HG03521 (cell line): ENCODE data around the gene NMT1.
"Not testable (repeated sequence)": the region's sequence is repeated elsewhere in the genome, so short reads cannot be mapped to it uniquely, and the experiment has no call there.

Experiments
- ATAC-seq: cut with Tn5 transposase; IDR thresholded peaks from one replicate; pipeline ENCODE4 v1.9.1; 2021; ENCODE audit warnings: mild to moderate bottlenecking, moderate library complexity; ENCODE audit not compliant: unreplicated experiment

The NMT1 gene

DNA sequence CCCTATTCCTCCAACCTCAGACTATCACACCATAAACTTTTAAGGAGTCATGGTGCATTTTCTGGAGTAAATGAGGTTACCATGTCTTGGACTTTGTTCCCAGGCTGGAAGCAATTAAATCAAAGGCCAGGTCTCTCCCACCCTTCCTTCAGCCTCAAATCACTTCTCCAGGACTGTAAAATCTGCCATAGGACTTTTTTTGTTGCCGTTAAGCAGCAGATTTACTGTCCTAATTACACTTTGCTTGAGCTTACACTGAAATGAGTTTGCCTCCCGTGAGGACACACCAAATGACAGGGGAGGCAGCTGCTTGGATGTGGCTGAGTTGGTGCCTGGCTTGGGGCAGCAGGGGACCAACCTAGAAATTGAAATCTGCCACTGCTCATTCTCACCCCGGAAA lies 24.4 kb upstream of the NMT1 start:
- ATAC-seq = no peak

DNA sequence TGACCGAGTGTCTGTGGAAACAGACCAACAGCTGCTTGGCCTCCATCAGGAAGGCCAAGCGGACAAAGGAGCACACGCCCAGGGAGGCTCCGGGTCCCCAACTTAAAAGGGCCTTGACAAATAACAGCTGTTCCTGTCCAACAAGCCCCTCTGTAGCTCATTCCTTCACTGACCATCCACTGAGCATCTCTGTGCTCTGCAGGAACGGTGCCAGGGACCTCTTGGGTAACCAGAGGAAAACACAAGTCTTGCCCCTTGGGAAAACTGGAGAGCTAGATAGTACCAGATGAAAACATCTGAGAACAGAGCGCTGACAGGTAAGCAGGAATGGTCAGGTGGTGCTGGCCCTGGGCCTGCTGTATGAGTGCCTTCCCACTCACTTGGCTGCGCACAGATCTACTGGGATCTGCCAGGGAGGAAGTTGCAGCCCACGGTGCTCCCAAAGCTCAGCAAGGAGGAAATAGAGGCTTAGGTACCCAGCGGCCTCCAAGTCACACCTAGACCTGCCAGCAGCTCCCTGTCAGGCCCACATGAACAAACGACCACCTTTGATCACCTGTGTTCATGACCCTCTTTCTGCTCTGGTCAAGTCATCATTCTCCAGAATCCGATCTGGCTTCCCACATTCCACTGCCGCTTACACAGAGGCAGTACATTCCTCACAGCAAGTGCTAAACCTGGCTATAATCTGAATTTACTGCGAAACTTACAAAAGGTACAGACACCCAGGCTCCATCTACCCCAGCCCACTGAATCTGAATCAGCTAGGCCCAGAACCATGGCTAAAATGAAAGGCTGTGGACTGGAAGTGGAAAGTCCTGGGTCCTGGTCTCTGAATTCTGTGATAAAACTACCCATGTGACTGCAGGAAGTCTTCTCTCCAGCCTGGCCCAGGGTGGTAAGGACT lies 22.1 kb upstream of the NMT1 start:
- no peak for ATAC-seq

DNA sequence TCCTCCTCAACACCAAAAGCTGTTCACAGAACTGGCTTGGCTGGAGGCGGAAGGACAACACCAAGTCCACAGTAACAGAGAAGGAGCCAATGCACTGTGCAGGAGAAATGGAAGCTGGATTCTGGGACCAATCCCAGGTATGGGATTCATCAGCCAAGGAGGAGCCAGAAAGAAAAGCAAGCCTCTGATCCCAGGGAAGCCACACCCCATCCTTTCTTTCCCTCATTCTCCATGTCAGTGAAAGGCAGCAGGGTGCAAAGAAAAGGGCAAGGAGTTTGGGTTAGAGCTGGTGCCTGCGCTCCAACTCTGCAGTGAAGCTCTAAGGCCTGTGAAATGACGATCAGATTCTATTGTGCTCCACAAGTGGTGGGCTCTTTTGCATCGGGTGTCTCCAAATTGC lies 20.7 kb upstream of the NMT1 start:
- no peak for ATAC-seq

DNA sequence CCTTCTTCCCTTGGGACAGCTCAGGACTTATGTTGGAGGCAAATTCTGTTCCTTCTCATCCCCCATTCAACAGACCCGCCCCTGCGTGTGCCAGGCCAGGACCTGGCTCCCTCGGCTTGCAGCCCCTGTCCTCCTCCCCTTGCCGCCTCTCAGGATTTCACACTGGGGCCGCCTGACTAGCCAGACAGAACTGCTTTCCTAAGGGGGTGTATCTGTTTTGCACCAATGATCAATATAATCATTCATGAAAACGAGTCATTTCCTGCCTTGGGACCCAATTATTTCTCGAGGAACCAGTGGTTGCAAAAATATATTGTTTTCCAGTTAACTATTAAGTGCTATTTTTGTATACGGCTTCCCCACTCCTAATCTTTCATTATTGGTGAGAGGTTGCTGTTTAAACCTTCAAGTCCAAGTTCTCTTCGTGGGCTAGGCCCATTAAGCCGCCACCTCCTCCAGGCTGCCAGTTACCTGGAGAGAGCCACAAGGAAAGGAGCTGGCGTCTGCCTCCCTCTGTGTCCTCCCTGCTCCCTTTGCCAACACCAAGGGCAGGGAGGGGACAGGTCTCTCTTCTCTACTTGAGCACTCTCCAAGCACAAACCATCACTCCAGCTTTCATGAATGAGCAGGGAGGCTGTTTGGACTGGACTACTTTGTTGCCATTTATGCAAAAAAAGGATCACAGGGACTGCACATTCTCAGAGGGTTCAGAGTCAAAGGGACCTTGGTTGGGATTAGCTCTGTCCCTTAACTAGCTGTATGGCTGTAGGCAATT lies 18.6 kb upstream of the NMT1 start:
- ATAC-seq = no peak

DNA sequence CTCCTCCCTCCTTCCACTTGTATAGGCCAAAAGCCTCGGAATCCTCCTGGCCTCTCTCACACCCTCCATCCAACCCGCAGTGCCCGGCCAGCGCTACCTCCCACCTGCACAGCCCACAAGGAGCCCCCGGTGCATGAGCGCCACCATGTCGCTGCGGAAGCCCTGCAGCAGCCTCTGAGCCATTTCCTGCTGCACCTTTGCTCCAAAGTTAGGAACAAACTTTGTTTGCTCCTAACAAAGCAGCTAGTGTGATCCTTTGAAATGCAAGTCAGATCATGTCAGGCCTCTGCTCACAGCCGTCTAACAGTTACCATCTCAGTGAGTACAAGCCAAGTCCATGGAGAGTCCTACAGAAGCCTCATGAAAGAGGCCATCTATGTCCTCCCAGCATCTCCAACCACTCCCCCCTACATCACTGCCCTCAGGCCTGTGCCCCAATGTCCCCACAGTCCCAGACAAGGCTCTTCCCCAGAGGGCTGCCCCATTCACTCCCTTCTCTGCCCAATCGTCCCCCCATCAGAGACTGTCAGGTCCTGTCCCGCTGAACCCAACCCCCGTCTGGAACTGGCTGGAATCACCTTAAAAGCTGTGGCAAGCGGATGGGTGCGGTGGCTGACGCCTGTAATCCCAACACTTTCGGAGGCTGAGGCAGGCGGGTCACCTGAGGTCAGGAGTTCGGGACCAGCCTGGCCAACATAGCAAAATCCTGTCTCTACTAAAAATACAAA lies 17.1 kb upstream of the NMT1 start:
- no peak for ATAC-seq

DNA sequence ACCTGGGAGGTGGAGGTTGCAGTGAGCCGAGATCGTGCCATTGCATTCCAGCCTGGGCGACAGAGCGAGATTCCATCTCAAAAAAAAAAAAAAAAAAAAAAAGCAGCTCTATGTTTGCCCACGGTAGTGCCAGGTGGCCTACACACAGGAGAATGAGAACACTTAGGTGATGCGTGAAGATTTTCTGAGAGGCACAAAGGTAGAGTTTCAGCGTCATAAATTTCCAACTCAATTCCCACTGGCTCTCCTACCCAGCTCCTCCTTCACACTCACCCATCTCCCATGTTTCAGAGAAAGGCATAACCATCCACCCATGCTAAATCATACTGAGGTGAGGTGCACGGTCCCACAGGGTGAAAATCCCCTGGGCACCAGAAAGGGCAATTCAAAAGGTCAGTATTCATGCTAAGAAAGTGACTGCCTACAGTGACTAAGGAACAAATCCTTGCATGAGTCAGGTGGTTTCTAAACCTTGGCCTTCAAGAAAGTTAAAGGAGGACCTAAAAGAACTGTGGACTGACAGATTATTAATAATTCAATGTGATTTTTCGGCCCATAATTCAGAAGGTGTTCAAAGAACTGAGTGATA lies 14.5 kb upstream of the NMT1 start:
- no peak for ATAC-seq

DNA sequence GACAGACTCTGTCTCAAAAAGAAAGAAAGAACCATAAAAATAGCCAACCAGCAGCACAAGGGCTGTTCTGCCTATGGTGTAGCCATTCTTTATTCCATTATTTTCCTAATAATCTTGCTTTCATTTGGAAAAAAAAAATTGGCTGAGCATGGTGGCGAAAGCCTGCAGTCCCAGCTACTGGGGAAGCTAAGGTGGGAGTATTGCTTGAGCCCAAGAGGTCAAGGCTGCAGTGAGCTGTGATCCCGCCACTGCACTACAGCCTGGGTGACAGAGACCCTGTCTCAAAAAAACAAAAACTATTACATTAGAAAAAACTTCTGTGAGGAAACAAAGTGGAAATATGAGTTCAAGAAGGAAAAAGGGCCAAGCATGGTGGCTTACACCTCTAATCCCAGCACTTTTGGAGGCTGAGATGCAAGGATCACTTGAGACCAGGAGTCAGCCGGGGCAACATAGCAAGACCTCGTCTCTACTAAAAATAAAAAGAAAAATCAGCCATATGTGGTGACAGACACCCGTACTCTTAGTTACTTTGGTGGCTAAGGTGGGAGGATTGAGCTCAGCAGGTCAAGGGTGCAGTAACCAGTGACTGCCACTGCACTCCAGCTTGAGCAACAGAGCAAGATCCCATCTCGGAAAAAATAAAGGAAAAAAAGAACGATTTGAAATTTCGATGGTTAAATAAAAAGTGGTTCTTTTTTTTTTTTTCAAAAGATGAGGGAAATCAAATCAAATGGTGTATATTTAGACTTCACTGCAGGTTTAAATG lies 12.1 kb upstream of the NMT1 start:
- ATAC-seq = no peak

DNA sequence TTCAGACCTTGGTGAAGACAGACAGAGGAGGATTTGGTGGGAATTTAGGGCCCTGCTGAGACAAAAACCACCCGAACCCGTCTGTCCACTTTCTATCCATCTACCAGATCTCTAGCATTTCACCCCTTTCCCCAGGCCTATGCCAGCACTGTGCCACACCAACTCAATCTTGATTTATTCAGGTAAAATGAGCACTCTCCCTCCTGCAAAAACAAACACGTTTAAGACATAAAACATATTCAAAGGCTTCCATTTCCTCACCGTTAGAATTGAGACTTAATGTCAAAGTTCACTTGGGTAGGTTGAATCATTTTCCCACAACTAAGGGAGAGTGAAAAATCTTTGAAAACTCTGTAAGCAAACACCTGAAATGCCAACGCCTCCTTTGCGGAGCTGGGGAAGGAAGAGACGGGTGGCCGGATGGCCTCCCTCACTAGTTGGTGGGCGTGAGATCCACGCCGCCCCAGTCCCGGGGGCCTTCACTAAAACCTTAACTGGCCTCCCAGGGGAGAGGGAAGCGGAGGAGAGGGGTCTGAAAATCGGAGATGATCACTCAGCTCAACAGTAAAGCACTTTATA lies 10.5 kb upstream of the NMT1 start:
- no peak for ATAC-seq

DNA sequence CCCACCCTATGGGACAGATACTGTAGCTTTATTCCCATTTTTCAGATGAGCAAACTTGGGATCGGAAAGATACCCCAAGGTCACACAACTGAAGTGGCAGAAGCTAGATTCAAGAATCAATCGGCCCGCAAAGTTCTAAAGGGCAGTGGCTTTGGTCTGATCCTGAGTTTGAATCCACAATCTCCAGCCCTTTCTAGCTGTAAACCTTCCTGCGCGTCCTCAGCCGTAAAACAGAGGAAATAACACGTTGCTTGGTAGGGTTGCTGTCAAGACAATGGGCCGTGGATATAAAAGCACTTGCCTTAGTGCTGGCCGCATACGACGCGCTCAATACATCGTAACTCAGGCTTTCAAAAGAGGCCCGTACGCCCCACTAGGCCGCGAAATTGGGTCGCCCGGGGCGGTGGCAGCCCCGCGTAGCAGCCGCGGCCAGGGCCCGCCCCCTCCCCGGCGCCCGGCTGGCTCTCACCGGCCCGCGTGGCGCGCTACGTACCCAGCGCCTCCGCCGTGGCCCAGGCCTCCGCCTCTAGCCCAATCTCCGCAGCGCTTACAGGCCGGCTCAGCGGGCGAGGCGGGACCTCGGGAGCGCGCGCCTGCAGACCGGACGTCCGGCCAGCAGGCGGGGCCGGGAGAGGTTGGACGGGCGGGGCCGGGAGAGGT lies 9.9 kb upstream of the NMT1 start, which contains the start of gene DCAKD:
Gene DCAKD (minus strand): TSS at position 573 of the 660 bp plus-strand sequence. CDS start 16,747 bp downstream, outside the sequence.
- peak; percentile 98 for ATAC-seq

DNA sequence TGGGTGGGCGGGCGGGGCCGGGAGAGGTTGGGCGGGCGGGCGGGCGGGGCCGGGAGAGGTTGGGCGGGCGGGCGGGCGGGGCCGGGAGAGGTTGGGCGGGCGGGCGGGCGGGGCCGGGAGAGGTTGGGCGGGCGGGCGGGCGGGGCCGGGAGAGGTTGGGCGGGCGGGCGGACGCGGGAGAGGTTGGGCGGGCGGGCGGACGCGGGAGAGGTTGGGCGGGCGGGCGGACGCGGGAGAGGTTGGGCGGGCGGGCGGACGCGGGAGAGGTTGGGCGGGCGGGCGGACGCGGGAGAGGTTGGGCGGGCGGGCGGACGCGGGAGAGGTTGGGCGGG lies 9.4 kb upstream of the NMT1 start:
- ATAC-seq = not testable (repeated sequence)

DNA sequence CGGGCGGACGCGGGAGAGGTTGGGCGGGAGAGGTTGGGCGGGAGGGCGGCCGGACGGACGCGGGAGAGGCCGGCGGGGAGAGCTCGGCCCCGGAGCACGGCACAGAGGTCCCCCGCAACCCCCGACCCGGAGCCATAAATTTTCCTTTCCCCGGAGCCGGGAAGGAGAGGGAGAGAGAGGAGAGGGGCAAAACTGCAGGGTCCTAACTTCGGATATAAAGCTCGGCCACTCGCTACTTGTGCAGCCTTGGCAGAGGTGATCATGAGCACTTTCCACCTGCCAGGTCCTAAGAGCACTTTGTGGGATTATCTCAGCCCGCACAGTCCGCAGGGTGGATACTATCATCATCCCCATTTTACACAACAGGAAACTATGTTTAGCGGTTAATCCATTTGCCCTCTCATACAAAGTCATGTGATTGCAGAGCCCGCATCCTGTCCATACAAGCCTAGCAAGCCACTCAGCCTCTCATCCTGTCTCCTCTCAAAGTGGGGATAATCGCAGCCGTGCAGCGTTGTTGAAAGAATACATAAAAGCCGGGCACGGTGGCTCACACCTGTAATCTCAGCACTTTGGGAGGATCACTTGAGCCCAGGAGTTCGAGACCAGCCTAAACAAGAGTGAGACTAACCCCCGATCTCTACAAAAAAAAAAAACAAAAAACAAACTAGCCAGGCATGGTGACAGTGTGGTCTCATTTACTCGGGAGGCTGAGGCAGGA lies 8.9 kb upstream of the NMT1 start:
- ATAC-seq = no peak

DNA sequence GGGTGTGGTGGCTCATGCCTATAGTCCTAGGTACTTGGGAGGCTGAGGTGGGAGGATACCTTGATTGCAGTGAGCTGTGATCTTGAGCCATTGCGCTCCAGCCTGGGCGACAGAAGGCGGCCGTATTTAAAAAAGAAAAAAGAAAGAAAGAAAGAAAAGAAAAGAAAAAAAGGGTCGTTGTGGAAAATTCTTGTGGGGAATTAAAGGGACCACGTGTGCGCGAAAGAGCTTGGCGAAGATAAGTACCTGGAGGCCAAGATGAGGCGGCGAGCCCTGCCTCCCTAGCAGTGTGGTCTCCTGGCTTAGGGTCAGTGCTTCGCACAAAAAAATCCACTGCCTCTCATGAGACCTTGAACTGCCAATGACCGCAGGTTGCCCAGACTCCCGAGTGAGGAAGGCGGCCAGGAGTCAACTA lies 728 bp upstream of the NMT1 start:
- no peak for ATAC-seq

DNA sequence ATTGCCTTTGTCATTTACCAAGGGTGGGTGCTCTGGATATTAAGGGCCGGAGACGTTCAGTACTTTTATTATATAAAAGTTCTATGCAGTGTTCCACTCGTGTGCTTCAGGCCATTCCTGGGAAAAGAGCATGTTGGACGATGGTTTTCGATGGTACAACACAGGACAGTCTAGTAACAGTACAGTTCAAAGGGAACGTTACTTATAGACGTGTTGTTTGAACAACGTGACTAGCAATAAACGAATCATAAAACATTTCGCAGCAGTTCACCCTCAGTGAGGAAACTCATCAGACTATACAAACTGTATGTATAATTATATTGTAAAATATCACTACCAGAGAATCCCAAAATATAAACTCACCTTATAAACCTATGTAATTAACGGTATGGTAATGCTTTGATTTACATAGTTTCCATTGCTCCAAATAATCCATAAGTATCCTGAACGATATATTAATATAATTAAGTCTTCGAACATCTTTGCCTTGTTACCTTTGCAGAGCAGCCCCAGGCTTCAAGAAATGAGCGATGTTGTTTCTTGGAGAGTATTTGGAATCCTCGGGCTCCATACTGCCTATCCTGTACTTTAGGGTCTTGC lies 589 bp downstream of the NMT1 start:
- ATAC-seq = no peak

DNA sequence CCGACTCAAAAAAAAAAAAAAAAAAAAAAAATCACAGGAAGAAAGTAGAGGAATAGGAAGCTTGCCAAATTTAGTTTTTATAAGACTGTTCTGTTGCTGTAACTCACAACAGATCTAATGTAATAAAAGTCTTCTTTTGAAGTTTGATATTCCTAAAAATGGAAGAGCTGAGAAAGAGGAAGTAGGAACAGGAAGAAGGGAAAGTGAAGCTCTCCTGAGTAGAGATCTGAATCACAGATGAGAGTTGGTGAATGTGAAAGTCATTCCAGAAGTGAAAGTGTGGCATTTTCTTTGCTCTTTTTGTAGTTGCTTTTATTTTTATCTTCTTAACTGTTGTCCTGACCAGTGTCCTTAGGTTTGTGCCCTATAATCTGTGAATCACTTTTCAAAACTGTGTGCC lies 2.1 kb downstream of the NMT1 start:
- ATAC-seq = no peak

DNA sequence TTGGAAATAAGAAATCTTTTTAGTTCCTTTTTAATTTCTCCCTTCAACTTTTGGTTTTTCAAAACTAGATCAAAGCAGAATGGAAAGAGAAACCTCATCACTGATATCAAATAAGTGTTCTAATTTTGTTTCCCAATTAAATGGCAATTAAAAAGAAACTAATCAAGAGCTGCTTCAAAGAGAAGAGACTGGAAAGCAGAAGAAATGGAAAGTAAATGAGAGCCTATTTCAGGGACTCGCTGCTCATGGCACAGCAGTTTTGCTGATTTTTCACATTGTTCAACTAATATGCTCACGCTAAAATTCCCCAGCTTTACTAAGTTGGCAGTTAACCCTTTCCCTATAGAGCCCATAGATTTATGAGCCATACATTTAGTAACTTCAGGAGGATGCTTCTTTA lies 6.5 kb downstream of the NMT1 start:
- no peak for ATAC-seq

DNA sequence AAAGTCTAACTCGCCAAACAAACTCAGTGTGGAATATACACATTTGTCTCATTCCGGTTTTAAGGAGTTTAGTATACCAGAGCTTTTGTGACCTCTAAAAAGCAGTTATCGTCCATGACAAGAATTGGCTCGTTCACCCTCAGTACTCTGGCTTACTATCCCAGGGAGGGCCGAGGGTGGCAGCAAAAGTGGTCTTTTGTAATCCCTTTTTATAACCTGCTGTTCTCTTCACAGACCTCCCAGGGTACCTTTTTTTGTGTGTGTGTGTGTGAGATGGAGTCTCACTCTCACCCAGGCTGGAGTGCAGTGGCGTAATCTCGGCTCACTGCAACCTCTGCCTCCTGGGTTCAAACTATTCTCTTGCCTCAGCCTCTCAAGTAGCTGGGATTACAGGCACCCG lies 8.9 kb downstream of the NMT1 start:
- ATAC-seq = no peak

DNA sequence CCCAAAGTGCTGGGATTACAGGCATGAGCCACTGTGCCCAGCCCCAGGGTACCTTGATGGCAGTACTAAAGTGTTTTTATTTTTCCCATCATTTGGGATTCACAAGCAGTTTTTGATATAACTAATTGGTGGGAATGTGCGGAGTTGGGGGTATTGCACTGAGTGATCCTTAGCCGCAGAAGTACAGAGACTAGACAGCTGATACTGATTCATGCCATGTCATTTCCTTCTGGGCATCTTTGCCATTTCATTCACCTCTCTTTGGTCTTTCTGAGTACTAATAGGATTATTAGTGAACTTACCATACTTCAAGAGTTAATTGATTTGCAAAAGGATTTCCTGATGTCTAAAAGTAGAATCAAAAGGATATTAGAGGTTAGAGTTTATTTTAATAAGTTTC lies 9.7 kb downstream of the NMT1 start:
- no peak for ATAC-seq

DNA sequence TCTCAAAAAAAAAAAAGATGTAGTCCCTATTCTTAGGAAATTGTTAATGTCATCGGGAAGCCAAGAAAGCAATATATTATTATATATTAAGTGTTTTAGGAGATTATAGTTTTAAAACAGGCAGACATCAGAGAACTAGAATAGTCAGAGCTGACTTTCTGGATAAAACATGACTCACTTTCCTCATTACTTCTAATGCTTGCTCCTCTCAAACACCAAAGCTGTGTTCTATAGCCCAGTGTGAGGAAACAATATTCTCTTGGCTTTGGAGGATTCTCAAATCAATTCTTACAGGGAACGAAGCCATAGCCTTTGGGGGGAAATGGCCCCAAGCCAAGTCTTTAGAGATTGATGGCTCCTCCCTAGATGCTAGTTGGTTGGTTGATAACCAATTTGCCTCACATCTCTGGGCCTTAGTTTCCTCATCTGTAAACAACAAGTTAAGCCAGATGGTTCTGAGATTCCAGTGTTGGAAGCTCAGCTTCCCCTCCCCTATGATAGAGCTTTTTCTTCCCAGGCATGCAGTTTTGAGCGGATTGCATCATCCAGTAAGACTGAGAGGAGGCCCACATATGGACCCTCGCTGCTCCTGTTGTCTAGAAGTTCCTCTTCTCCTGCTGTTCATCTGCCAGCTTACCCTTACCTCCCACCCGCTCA lies 12.4 kb downstream of the NMT1 start:
- no peak for ATAC-seq
